ENCODE results near the gene EBLN1. TPM values are rescaled to one million over a fixed set of nuclear protein-coding genes. Genes with fewer than 3 reads are reported as not detected.

The EBLN1 gene
- total and polyA plus RNA-seq, 9 donors: not detected

- Histone ChIP-seq H3K27me3 (no peaks in the 10 kb centered on the region), H3K9me3 (no peaks in the 10 kb centered on the region), H3K4me1 (ENCODE audit: insufficient read depth) (no peaks in the 10 kb centered on the region), H3K4me3 (no peak overlapping the region), H3K36me3 (no peaks in the 10 kb centered on the region), H3K27ac (no peak overlapping the region)
- no peak for DNase-seq
- intact Hi-C loops (cut with DNase I): loop anchor here in 3 of 4 donors (10.0 kb wide), 2 partner anchors 56 to 176 kb away; partner anchors contain the start of gene COMMD3 (in 2 of the 3)
- 71 to 84% (median 72%) methylated on average over 3 of the region's 3 CpGs for WGBS, 3 donors
- no peak for TF ChIP-seq CTCF (IDR thresholded peaks at IDR 0.05)
- no peak for TF ChIP-seq EP300 (IDR thresholded peaks at IDR 0.05)
- no peak for TF ChIP-seq POLR2A (IDR thresholded peaks at IDR 0.05)
Observed at GRCh38 chr10:22258471-22258870, 40.7 kb upstream of the EBLN1 start.

DNA sequence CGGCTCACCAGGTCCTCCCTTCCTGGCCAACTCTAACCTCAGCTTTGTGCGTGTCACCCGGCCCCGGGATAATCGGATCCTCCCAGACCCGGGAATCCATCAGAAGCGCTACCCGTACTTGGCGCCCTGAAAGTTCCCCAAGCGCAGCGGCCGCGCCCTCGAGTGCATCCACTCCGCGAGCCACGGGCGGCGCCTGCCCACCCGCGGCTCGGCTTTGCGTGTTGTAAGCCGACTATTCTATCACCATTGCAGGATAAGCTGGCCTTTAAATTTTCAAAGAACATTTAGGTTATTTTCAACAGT is 35.7 kb upstream of the EBLN1 start:
- H3K27ac ChIP-seq: peak overlapping the region; percentile 91 to 99
- no peaks in the 10 kb centered on the region for H3K4me1 ChIP-seq (ENCODE audit: insufficient read depth)
- intact Hi-C loops (cut with DNase I): loop anchor here (2.0 to 10.0 kb wide), 5 partner anchors 61 to 184 kb away; partner anchors contain the start of genes COMMD3 (in 2 of the 4) and BMI1 (in 1 of the 4)
- no peaks in the 10 kb centered on the region for H3K27me3 ChIP-seq
- peak overlapping the region; percentile 62 for H3K4me3 ChIP-seq
- peak in 3 of 5 donors; percentile 49 to 70 (median 50) for DNase-seq
- no peaks in the 10 kb centered on the region for H3K9me3 ChIP-seq
- 59 to 80% (median 67%) methylated on average over 24 of the region's 24 CpGs for WGBS, 3 donors
- no peaks in the 10 kb centered on the region for H3K36me3 ChIP-seq
- TF ChIP-seq EP300 (IDR thresholded peaks at IDR 0.05) (no peak), CTCF (IDR thresholded peaks at IDR 0.05) (no peak), POLR2A (IDR thresholded peaks at IDR 0.05) (no peak)

DNA sequence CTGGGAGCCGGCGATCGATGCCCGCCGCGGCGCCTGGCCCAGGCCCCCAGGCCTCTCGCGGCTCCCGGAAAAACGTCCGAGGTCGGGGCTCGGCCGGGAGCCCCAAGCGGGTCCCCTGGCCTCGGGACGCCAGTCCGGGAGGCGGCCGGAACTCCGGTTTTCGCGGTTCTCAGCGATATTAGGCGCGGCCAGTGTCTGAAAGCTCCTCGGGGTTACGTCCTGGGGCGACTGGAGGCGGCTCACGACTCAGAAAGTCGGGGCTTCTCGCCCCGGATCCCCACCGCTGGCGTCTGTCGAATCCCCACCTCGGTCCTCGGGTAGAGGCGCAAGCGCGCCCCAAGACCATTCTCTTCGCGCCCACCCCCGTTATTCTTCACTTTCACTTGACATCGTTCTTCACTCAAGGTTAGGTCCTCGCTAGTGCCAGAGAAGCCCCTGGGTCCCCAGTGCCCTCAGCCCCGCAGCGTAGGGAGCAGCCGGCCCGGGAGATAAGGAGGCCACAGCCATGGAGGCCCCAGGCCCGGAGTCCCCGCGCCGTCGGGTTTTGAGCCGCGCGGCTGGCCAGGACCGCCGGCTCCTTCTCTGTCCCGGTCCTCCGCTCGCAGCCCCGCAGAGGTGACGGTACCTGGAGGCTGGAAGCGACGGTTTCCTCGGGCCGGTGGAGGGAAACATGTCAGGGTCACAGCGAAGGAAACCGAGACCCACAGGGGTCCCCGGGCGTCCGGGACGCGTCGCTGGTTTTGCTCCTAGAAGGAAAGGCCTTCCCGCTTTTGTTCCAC is 35.2 kb upstream of the EBLN1 start:
- no peak for TF ChIP-seq POLR2A (IDR thresholded peaks at IDR 0.05)
- TF ChIP-seq CTCF (IDR thresholded peaks at IDR 0.05): no peak
- no peak for TF ChIP-seq EP300 (IDR thresholded peaks at IDR 0.05)
- DNase-seq: peak; percentile 44 to 77 (median 67)
- no peaks in the 10 kb centered on the region for H3K9me3 ChIP-seq
- WGBS, 3 donors: 20 to 29% (median 23%) methylated on average over 69 to 80 of the region's 80 CpGs
- H3K4me1 ChIP-seq (ENCODE audit: insufficient read depth): no peaks in the 10 kb centered on the region
- intact Hi-C loops (cut with DNase I): loop anchor here (2.0 to 10.0 kb wide), 5 partner anchors 62 to 184 kb away; partner anchors contain the start of genes COMMD3 (in 2 of the 4) and BMI1 (in 1 of the 4)
- peak overlapping the region; percentile 62 for H3K4me3 ChIP-seq
- H3K27me3 ChIP-seq: no peaks in the 10 kb centered on the region
- H3K27ac ChIP-seq: peak overlapping the region; percentile 91 to 99
- no peaks in the 10 kb centered on the region for H3K36me3 ChIP-seq

- no peaks in the 10 kb centered on the region for H3K36me3 ChIP-seq
- peak; percentile 69 to 88 (median 81) for DNase-seq
- peak overlapping the region; percentile 62 for H3K4me3 ChIP-seq
- peak overlapping the region; percentile 91 to 99 for H3K27ac ChIP-seq
- H3K27me3 ChIP-seq: no peaks in the 10 kb centered on the region
- TF ChIP-seq EP300 (IDR thresholded peaks at IDR 0.05): no peak
- peak in 1 of 3 donors; percentile 11 for TF ChIP-seq CTCF (IDR thresholded peaks at IDR 0.05)
- no peaks in the 10 kb centered on the region for H3K9me3 ChIP-seq
- 0 to 1% (median 1%) methylated on average over 35 to 52 of the region's 52 CpGs for WGBS, 3 donors
- intact Hi-C loops (cut with DNase I): loop anchor here (2.0 to 10.0 kb wide), 5 partner anchors 62 to 185 kb away; partner anchors contain the start of genes COMMD3 (in 2 of the 4) and BMI1 (in 1 of the 4)
- H3K4me1 ChIP-seq (ENCODE audit: insufficient read depth): no peaks in the 10 kb centered on the region
Observed at GRCh38 chr10:22252224-22252800, 34.5 kb upstream of the EBLN1 start.

Measured in ovary (tissue), 9 donors.